8988T (cell line): ENCODE data around the gene ZSCAN21.
A peak's percentile ranks its signal among the peaks of the same experiment; 100 is the strongest.

ENCODE experiments used
- DNase-seq: peaks from one replicate; pipeline ENCODE4 v3.0.0; 2011

ZSCAN21 gene

GRCh38 chr7:100029596-100029995 is 20.0 kb upstream of the ZSCAN21 start:
- DNase-seq, result no peak

- DNase-seq, result no peak
These were observed 16.0 kb upstream of the ZSCAN21 start for GRCh38 chr7:100033526-100033925.

GRCh38 chr7:100034871-100035510 is 14.6 kb upstream of the ZSCAN21 start:
- no peak for DNase-seq

- DNase-seq, result no peak
These were observed 13.7 kb upstream of the ZSCAN21 start for GRCh38 chr7:100035876-100036275.

- DNase-seq, result no peak
These were observed 11.2 kb upstream of the ZSCAN21 start for GRCh38 chr7:100038326-100038725.

GRCh38 chr7:100040575-100040974 is 9.0 kb upstream of the ZSCAN21 start:
- no peak for DNase-seq

GRCh38 chr7:100044718-100045117 is 4.9 kb upstream of the ZSCAN21 start:
- peak; percentile 37 for DNase-seq

- DNase-seq, result no peak
These were observed 894 bp upstream of the ZSCAN21 start for GRCh38 chr7:100048680-100049079.

- DNase-seq, result no peak
These were observed 2.0 kb downstream of the ZSCAN21 start for GRCh38 chr7:100051611-100052010.

- peak; percentile 61 for DNase-seq
These were observed 3.6 kb downstream of the ZSCAN21 start for GRCh38 chr7:100053215-100053614.

- no peak for DNase-seq
These were observed 7.4 kb downstream of the ZSCAN21 start for GRCh38 chr7:100057006-100057405.

- no peak for DNase-seq
These were observed 9.7 kb downstream of the ZSCAN21 start for GRCh38 chr7:100059251-100059739.

GRCh38 chr7:100061518-100062193 is 12.1 kb downstream of the ZSCAN21 start:
- DNase-seq, result no peak

GRCh38 chr7:100063376-100063775 is 13.8 kb downstream of the ZSCAN21 start:
- DNase-seq, result no peak

- DNase-seq, result no peak
These were observed 14.6 kb downstream of the ZSCAN21 start for GRCh38 chr7:100064162-100064561.

GRCh38 chr7:100065452-100066186 is 16.0 kb downstream of the ZSCAN21 start:
- no peak for DNase-seq

GRCh38 chr7:100066953-100067352 is 17.4 kb downstream of the ZSCAN21 start:
- DNase-seq, result no peak

- no peak for DNase-seq
These were observed 20.4 kb downstream of the ZSCAN21 start for GRCh38 chr7:100069991-100070390.

GRCh38 chr7:100071018-100071723 is 21.6 kb downstream of the ZSCAN21 start:
- no peak for DNase-seq

- DNase-seq, result no peak
These were observed 22.9 kb downstream of the ZSCAN21 start for GRCh38 chr7:100072462-100072861.

- no peak for DNase-seq
These were observed 25.3 kb downstream of the ZSCAN21 start for GRCh38 chr7:100074841-100075240.

- no peak for DNase-seq
These were observed 25.8 kb downstream of the ZSCAN21 start for GRCh38 chr7:100075418-100075817.

- no peak for DNase-seq
These were observed 27.6 kb downstream of the ZSCAN21 start for GRCh38 chr7:100077205-100077604.
